Ammon's horn (tissue), 1 donor: ENCODE measurements around the gene EFHC1.
"Not testable (repeated sequence)": the region's sequence is repeated elsewhere in the genome, so short reads cannot be mapped to it uniquely, and the experiment has no call there.

ENCODE experiments used
- DNase-seq: peaks from one replicate; pipeline ENCODE4 v3.0.0-alpha.2; 2016; ENCODE audit warnings: low spot score

Gene EFHC1

DNA sequence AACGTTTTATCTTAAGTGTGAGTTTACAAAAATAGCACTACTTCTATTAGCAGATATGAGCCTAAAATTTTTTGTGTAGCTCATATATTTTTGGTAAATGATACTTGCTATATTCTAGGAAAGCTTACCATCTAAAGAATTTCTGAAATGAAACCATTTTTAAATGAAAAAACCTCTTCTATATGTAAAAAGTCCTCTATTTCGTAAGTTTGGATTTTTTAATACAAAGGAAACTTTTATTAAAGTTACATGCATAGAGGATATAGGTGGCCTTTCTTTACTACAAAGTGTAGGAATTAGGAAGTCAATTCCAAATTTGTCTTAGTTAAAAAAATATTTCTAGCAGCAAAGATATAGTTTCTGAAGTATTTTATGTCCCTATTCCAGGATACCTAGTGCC, 18.8 kb downstream of the EFHC1 start:
- DNase-seq, result no peak

DNA sequence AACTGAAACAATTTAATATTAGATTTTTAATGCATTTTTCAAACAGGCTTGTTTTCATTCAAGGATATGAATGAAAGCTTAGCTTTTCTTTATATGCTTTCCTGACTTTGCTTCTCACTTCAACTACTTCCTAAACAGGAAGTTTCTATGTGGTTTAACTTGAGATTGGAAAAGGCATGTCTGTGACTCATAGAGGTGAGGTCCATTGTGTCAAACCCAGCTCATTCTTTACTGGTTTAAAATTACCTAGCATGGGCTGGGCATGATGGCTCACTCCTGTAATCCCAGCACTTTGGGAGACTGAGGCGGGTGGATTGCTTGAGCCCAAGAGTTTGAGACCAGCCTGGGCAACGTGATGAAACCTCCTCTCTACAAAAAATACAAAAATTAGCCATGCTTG, 34.4 kb downstream of the EFHC1 start:
- no peak for DNase-seq

DNA sequence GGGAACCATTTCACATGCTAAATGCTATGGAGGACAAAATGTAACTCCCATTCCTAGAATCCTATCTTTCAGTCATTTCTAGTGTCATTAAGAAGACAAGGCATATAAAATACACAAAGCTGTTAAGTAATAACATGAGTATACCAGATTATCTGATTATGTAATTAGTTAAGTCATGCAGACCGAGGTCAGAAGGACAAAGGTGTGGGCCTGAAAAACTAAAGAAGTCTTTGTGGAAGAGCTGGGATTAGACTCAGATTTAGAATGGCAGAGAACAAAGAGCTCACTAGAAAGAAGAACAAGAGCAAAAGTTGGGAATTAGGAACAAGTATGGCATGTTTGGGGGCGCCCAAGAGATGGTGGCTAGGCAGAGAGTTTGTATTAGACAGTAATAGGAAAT, 37.0 kb downstream of the EFHC1 start:
- DNase-seq, result no peak

DNA sequence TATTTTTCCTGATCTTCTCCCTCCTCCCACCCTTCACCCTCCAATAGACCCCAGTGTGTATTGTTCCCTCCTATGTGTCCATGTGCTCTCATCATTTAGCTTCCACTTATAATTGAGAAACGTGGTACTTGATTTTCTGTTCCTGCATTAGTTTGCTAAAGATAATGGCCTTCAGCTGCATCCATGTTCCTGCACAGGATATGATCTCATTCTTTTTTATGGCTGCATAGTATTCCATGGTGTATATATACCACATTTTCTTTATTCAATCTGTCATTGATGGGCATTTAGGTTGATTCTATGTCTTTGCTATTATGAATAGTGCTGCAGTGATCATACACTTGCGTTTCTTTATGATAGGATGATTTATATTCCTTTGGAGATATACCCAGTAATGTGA, 41.1 kb downstream of the EFHC1 start:
- DNase-seq, result not testable (repeated sequence)

DNA sequence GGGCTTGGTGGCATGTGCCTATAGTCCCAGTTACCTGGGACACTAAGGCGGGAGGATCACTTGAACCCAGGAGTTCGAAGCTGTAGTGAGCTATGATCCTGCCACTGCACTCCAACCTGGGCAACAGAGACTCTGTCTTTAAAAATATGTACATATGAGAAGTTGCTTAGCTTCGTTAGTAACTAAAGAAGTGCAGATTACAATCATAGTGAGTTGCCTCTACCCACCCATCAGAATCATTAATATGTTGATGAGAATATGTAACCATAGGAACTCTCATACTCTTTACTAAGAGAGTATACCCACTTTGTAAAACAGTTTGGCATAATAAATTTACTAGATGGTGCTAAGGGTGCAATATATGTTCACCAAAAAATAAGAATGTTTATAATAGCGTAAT, 54.0 kb downstream of the EFHC1 start:
- no peak for DNase-seq

DNA sequence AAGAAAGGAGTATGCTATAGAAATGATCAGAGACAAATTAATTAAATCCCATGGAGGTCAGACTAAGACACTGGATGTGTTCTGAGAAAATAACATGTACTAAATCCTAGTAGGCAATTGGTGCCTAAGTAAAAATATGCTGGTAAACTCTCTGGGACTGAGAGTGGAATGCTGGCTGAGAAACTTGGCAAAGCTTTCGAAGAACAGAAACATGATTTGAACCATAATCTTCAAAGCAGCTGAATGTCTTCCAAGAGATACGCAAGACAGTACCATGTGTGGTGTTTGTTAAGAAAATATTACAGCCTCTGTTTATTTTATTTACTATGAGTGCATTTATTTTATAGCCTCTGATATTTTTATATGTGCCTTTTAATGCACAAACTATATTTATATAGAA, 55.2 kb downstream of the EFHC1 start:
- no peak for DNase-seq

DNA sequence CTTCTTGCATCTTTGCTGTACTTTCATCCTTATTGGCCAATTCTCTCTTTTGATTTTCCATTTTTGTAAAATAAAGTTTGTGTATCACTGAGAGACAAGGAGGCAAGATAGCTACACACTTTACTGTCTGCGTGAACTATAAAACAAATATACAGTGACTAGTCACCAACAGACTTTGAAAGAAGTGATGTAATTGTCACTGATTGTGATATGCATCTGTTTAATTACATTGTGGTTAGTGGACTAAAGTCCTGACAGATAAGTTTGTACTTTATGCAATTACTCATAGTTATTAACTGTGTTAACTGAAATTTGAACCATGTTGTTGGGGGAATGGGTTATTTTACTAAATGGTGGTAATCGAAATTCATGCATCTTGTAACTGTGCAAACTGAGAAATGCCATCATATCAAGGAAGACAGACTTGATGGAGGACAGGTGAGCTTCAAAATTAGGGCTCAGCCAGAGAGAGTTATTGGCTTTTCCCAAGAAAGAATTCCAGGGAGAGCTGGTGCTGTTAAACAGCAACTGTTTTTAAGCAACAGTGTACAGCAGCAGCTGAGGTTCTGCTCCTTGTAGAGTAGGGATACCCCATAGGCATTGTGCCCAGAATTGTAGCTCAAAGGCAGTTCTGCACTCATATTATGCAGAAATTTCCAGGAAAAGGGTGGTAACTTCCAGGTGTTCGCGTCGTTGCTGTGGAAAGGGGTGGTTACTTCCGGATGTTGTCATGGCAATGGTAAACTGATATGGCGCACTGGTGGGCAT, 62.9 kb downstream of the EFHC1 start:
- no peak for DNase-seq

DNA sequence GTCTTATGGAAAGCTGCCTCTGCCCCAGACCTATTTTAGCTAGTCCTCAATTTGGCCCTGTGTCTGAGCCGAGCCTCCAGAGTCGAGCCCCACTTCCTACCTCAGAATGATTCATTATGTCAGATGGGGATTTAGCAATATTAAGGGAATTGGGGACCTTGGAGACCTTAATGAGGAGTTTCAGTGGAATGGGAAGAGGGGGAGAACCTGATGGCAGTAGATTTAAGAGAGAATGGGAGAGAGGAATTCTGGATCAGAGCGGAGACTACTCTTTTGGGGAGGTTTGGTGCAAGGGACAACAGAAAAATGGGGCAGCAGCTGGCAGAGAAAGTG, 63.5 kb downstream of the EFHC1 start:
- no peak for DNase-seq

DNA sequence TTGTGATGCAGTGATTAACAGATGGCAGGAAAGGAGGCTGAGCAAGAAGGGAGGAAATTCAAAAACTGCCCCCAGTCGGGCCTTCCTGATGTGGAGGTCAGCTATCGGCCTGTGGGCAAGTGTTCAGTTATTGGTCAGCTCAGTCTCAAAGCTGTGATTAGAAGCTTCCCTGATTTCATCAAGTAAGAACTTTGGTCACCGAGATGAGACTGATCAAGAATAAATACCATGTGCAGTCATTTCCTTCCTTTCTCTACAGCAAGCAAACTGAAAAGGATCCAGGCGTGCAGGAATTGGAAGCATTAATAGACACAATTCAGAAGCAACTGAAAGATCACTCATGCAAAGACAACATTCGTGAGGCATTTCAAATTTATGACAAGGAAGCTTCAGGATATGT, 69.7 kb downstream of the EFHC1 start:
- no peak for DNase-seq

DNA sequence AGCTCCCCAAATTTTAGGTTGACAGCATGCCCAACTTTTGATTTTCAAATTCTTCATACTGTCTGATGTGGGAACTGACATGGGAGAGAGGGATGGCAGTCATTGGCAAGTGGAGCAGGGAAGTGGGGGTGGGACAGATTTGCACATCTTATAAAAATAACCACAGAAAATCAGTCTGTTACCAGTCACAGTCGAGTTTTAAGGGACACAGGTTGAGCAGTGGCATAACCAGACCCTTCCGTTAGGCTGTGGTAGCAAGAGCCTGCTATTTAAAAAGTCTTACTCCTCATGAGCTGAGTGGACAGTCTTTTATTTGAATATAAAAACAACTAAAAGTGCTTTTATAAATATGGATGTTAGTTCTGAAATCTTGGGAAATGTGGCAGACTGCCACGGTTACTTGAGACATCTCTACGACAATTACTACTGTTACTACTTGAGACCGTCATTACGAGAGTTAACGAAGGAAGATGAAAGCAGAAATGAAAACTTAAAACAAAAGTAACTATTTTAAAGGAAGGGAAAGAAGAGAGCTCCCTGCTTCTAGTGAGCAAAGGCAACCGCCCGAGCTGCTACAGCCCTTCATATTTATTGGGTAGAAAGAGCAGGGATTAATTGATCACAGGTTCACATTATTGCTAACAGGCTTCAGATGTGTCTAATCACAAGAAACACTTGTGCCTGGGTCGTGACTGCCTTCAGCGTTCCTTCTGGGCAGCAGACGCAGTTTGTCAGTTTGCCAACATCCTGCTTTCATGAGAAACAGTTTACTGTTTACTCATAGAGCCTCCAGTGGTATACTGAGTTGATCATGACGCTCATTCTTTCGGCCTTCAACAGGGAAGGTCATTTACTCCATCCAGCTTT, 71.3 kb downstream of the EFHC1 start:
- no peak for DNase-seq

DNA sequence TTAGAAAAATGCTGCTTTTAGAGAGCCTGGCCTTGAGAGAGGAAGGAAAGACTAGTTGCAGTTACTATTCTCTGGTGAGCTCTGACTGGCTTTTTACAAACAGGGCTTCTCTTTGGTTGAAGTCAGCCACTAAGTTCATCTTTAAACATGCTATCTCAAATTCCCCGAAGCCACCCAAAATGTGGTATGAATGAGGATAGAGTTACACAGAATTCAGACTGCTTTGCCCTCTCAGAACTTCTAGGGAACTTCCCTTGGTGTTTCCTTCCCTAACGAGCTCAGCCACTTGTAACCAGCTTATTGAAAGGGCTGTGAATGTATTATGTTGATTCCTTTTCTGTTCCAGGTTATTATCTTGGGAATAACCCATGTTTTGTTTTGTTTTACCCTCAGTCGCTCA, 73.5 kb downstream of the EFHC1 start:
- DNase-seq, result no peak

DNA sequence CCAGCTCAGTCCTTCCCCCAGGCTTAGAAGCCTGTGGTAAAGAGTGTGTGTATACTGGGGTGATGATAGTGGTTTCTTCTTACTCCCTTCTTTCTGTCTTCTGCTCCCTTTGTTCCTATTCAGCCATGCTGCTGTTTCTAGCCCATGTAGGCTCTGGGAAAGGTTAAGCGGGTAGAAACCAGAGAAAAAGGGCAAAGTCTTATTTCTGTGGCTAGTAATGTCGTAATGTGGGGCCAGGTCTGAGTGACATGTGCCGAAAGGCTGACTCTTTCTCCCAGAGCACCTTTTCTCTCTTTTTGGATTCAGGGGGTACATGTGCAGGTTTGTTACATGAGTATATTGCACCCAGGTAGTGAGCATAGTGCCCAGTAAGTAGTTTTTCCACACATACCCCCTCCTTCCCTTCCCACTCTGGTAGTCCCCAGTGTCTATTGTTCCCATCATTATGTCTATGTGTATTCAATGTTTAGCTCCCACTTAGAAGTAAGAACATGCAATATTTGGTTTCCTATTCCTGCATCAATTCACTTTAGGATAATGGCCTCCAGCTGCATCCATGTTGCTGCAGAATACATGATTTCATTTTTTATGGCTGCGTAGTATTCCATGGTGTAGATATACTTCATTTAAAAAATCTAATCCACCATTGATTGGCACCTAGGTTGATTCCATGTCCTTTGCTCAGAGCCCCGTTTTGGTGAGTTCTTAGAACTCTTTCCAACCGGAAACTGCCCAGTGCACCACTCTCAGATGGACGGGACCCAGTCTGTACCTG, 74.3 kb downstream of the EFHC1 start:
- no peak for DNase-seq

DNA sequence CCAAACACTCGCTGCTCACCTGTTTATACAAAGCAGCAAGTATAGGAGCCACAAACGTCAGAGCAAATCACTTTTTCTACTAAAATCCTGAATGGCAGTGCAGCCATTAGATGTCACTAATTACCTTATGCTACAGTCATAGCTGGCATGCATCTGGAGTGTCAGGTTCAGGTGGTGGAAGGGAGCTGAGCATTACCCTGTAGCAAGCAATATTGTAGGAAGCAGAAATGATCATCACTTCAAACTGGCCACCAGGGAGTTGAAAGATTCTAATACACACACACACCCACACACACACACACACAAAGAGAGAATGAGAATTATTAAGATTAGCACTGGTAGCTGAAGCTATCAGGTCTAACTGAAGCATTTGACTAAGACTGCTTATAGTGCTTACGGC, 75.8 kb downstream of the EFHC1 start:
- no peak for DNase-seq

DNA sequence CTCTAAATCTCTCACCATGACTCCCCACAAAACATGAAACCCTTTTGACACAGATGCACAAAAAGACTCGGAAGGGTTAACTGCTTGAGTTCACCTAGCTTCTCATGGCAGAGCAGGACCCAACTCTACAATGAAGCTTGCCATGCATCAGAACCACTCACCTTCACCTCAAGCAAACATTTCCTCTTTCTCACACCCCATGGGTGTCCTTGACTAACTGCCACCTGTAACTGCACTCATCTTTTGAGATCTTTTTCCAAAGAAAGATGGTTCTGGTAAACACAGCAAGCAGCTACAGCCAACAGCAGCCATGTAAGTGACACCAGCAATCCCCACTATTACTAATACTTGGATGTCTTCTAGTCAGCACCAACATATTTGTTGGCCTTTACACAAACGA, 76.5 kb downstream of the EFHC1 start:
- DNase-seq, result no peak

DNA sequence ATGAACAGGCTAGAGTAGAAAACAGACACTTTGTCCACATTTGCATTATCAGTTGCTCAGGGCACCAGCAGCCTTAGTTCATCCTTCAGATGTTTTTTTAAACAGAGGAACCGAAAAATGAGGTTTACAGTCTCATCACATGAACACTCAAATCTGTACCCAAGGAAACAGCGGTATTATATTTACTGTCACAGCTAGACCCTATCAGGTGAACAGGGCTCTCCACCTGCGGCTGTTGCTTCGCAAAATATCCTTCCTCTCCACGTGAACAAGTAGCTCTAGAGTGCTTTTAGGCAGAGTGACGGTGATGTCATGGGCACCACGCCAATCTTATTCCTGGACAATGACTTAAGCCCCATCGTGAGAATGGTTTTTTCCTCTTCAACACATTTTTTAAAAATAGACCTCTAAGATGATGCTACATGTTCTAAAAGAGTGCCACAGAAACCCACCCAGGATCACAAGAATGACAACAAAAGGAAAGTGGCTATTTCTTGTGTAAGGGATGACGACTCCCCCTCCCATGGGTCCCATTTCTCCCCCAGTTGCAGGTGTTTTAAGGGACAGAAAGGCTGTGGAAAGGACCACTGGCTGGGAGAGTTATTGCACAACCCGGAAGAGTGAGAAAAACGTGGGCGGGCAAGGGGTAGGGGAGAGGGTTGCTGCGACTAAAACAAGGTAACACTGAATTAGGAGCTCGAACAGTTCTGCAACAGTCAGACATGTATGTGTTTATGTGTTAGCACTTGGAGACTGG, 77.7 kb downstream of the EFHC1 start:
- DNase-seq, result no peak

DNA sequence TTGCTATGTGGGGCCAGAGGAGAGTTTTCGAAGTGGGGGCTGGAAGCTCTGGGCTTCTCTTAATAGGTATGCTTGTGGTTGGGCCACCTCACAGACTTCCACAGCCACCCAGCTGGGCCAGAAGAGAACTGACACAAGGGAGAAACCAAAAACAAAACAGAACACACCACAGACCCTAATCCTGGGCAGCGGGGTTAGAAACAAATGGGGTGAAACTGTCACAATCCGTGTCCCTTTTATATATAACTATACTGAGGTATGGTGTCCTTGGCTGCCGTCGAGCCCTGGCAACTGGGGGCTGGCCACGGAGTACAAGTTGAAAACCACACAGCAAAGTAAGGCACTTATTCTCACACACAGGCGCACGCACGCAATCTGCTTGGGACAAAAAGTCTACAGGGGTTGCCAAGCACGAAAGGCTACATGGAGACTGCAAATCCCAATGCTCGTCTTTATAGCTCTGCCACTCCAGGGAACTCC, 78.4 kb downstream of the EFHC1 start:
- no peak for DNase-seq

DNA sequence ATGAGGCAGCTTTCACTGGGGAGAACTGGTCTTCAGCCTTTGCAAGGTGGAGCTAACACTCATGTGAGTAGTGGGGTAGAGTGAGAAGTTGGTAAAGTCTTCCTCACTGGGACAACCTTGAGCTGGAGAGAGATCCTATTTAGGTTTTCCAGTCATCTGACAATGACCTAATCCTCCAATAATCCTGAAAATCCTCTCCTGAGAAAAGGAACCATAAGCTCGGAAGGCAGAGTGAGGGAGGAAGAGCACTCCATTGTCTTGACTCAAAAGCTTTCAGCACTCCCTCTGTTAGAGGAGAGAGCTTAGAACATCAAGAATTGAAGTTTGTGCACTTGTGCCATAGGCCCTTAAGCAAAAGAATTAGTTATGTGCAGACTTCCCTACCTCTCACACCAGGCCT, 78.9 kb downstream of the EFHC1 start:
- no peak for DNase-seq

DNA sequence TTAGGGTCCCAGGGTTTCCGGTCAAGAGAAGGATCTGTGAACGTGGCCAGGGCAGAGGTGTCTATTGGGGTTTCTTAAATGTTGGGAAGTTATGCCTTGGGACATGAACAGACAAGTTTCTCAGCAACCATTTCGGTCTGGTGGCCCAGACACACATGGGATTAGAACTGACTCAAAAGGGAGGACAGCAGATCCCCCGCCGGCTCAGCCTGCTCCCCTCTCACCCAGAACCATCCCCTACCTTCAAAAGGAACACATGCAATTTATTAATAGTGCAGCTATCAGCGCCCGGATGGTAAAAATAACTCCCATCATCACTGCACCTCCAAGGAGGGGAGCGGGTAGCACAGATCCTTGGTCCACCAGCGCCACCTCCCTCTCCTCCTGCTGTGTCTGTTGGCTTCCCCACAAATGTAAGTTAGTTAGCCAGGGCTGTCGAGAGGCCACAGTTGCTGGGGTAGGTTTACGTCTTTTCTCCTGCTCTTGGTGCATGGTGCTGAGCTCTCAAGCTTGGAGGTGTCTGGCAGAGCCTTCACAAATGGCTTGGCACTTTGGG, 79.6 kb downstream of the EFHC1 start:
- DNase-seq, result no peak

DNA sequence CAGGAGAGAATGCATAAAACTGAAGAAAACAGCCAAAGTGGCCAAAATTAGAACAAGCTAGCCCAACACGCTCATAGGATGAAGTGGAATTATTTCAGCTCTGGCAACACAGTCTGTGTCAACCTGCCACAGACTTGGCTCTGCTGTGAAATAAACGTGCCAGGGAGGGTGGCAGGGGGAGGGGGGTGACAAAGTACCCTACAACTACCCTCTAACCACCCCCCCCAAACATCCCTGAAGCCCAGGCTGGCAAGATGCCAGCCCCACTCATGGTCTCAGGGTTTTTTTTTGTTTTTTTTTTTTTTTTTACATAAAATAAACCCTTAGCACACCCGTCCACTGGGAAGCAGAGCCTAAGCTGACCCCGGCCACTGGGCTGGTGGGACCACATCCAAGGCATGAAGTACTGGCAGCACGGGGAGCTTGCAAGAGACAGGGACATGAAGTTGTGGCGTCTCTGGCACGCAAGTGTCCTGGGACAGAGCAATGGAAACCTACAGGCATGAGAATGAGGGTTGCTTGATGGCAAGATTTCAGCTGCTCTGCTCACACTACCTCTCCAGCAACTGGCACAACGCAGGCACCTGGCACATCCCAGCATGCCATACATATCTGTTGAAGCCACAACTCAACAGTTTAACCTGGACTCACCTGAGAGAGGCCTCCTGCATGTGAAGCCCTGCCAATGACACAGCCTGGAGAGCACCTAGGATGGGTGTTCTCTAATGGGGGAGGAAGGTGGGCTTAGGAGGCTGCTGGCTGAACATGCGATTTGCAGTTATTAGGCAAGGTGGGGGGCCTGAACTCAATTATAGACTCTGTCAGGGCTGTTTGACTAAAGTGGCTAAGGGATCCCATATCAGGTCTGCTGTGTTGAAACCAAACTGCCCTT, 80.3 kb downstream of the EFHC1 start:
- DNase-seq, result no peak

DNA sequence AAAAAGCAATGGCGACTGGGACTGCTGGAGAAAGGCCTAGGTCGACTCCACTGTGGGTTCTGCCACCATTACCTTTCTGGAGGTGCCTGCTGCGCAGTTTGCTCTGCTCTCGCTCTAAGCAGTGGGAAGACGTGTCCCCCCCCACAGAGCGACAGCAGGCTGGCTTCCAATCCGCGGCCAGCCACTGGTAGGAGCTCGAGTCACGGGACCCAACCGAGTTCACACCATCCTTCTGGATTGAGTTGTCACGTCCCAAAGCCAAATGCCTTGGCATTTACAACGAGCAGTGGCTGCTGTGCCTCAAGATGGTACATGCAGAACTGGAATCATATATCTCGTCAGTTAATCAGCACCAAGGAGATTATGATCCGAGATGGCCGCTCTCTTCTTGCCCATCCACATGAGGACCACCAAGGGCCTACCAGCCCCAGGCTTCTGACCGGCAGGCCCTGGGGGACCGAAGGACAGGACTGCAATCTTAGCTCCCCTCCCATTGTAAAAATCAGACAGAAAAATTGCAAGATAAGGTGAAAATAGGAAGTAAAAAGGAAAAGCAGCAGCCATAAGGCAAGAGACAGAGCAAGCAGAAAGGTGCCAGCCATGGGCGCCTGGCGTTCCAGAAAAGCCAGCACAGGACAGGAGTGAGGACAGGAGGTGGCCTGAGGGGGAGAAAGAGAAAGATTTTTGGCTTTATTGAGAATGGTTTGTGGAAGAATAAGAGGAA, 82.3 kb downstream of the EFHC1 start:
- no peak for DNase-seq
